Nephron (organoid): ENCODE results near the gene CHAT.

ENCODE experiments used
- H3K27ac Mint-ChIP-seq, 3 experiments: 2 replicates each; pipeline ENCODE4 v1.8.0; 2020; ENCODE audit warnings: mixed read lengths in 3 of 3, mild to moderate bottlenecking in 2 of 3, moderate library complexity in 1 of 3
- H3K27me3 Mint-ChIP-seq: 2 replicates; pipeline ENCODE4 v1.8.0; 2021; ENCODE audit warnings: low read depth, mild to moderate bottlenecking, moderate library complexity, mixed read lengths
- H3K36me3 Mint-ChIP-seq: 2 replicates; pipeline ENCODE4 v1.8.0; 2020; ENCODE audit warnings: low read depth, mixed read lengths
- H3K4me1 Mint-ChIP-seq: 2 replicates; pipeline ENCODE4 v1.8.0; 2020; ENCODE audit warnings: mixed read lengths
- H3K4me3 Mint-ChIP-seq, 3 experiments: 2 replicates each; pipeline ENCODE4 v1.8.0; 2020; ENCODE audit warnings: mild to moderate bottlenecking in 3 of 3, mixed read lengths in 3 of 3, moderate library complexity in 2 of 3
- H3K9me3 Mint-ChIP-seq: 2 replicates; pipeline ENCODE4 v1.8.0; 2020; ENCODE audit warnings: mixed read lengths
- CTCF ChIP-seq, 3 experiments: fragments of 200-600 bp; sonication (generic); IDR thresholded peaks; one replicate each; pipeline ENCODE4 v1.5.0; 2021; ENCODE audit warnings: antibody characterized with exemption in 3 of 3; ENCODE audit not compliant: unreplicated experiment in 3 of 3

Gene CHAT

GRCh38 chr10:49620286-49620810 is 6.5 kb downstream of the CHAT start:
- Mint-ChIP-seq H3K4me3 (no peak overlapping the region), H3K4me1 (no peaks in the 10 kb centered on the region)
- no peak for TF ChIP-seq CTCF (IDR thresholded peaks at IDR 0.05; ENCODE audit: unreplicated experiment in 3 of 3)

GRCh38 chr10:49620841-49621378 is 7.1 kb downstream of the CHAT start:
- no peaks in the 10 kb centered on the region for H3K36me3 Mint-ChIP-seq
- H3K4me3 Mint-ChIP-seq = no peak overlapping the region
- TF ChIP-seq CTCF (IDR thresholded peaks at IDR 0.05; ENCODE audit: unreplicated experiment in 3 of 3) = no peak
- no peaks in the 10 kb centered on the region for H3K4me1 Mint-ChIP-seq
- no peaks in the 10 kb centered on the region for H3K9me3 Mint-ChIP-seq
- H3K27ac Mint-ChIP-seq = no peak overlapping the region
- H3K27me3 Mint-ChIP-seq = peaks cover 78% of the 10 kb centered on the region

More at GRCh38 chr10:49620286-49620810, 6.5 kb downstream of the CHAT start:
- Mint-ChIP-seq H3K9me3 (no peaks in the 10 kb centered on the region), H3K27ac (no peak overlapping the region), H3K36me3 (no peaks in the 10 kb centered on the region), H3K27me3 (peaks cover 84% of the 10 kb centered on the region)

GRCh38 chr10:49621561-49621960 is 7.7 kb downstream of the CHAT start:
- peaks cover 75% of the 10 kb centered on the region for H3K27me3 Mint-ChIP-seq
- no peaks in the 10 kb centered on the region for H3K9me3 Mint-ChIP-seq
- H3K27ac Mint-ChIP-seq = no peak overlapping the region
- H3K36me3 Mint-ChIP-seq = no peaks in the 10 kb centered on the region
- H3K4me3 Mint-ChIP-seq = no peak overlapping the region
- no peak for TF ChIP-seq CTCF (IDR thresholded peaks at IDR 0.05; ENCODE audit: unreplicated experiment in 3 of 3)
- no peaks in the 10 kb centered on the region for H3K4me1 Mint-ChIP-seq

- Mint-ChIP-seq H3K27me3 (peaks cover 64% of the 10 kb centered on the region), H3K4me3 (no peak overlapping the region), H3K27ac (no peak overlapping the region), H3K9me3 (no peaks in the 10 kb centered on the region), H3K4me1 (no peaks in the 10 kb centered on the region), H3K36me3 (no peaks in the 10 kb centered on the region)
- TF ChIP-seq CTCF (IDR thresholded peaks at IDR 0.05; ENCODE audit: unreplicated experiment in 3 of 3) = no peak
These were observed 8.9 kb downstream of the CHAT start for GRCh38 chr10:49622426-49623425.

GRCh38 chr10:49624629-49625028 is 10.8 kb downstream of the CHAT start:
- Mint-ChIP-seq H3K27ac (no peak overlapping the region), H3K36me3 (no peaks in the 10 kb centered on the region), H3K4me3 (no peak overlapping the region), H3K4me1 (no peaks in the 10 kb centered on the region), H3K9me3 (no peaks in the 10 kb centered on the region), H3K27me3 (peaks cover 45% of the 10 kb centered on the region)
- TF ChIP-seq CTCF (IDR thresholded peaks at IDR 0.05; ENCODE audit: unreplicated experiment in 3 of 3) = no peak
